ENCODE results near the gene MACROD2. TPM values are rescaled to one million over a fixed set of nuclear protein-coding genes. Genes with fewer than 3 reads are reported as not detected.
A peak's percentile ranks its signal among the peaks of the same experiment; 100 is the strongest.

MACROD2 gene
- total RNA-seq, 1 experiment from 2014 or later, result 1.4 TPM

DNA sequence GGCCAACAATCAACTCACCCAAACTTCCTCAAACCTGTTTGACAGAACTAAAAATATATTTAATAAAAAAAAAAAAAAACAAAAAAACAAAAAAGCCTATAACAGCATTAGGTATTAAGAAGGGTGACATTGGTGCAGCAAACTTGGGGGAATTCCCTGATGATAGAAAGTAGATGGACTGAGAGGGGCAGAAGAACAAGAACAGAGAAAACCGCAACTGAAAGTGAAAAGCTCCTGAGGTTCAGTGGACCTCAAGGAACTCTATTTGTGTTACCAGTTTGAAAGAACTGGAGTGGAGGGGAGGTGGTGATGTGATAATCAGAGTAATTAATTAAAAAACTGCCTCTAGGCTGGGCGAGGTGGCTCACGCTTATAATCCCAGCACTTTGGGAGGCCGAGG is 53.8 kb downstream of the MACROD2 start:
- intact Hi-C loops (cut with micrococcal nuclease; ENCODE audit: unreplicated experiment), result no loop called here
- ChIA-PET CTCF (no interaction called here), POLR2A (ENCODE audit: low non-redundant PET) (interaction anchor here (0.6 kb wide), 1 partner anchor 125 kb away, joined by 4 read pairs; no protein-coding TSS in a partner anchor)
- Histone ChIP-seq H3K4me3 (ENCODE audit: low read depth, low read length, poor library complexity, severe bottlenecking) (no peak overlapping the region), H3K27ac (ENCODE audit: low read depth, low read length, poor library complexity, severe bottlenecking) (no peak overlapping the region), H3K36me3 (ENCODE audit: insufficient read depth, low read length, poor library complexity, severe bottlenecking) (no peaks in the 10 kb centered on the region), H3K27me3 (replicated peaks; ENCODE audit: insufficient read depth, low read depth, low read length, poor library complexity) (no peaks in the 10 kb centered on the region), H3K9me3 (ENCODE audit: low read depth, low read length, poor library complexity, severe bottlenecking) (no peaks in the 10 kb centered on the region), H3K4me1 (ENCODE audit: insufficient read depth, low read length, poor library complexity, severe bottlenecking) (no peaks in the 10 kb centered on the region)
- TF ChIP-seq, protein P1, sequence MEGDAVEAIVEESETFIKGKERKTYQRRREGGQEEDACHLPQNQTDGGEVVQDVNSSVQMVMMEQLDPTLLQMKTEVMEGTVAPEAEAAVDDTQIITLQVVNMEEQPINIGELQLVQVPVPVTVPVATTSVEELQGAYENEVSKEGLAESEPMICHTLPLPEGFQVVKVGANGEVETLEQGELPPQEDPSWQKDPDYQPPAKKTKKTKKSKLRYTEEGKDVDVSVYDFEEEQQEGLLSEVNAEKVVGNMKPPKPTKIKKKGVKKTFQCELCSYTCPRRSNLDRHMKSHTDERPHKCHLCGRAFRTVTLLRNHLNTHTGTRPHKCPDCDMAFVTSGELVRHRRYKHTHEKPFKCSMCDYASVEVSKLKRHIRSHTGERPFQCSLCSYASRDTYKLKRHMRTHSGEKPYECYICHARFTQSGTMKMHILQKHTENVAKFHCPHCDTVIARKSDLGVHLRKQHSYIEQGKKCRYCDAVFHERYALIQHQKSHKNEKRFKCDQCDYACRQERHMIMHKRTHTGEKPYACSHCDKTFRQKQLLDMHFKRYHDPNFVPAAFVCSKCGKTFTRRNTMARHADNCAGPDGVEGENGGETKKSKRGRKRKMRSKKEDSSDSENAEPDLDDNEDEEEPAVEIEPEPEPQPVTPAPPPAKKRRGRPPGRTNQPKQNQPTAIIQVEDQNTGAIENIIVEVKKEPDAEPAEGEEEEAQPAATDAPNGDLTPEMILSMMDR (conservative IDR thresholded peaks at IDR 0.05; ENCODE audit: low read depth, low read length), result no peak
- no peak for TF ChIP-seq EZH2 (IDR thresholded peaks at IDR 0.05; ENCODE audit: borderline replicate concordance, low read depth, low read length, poor library complexity, severe bottlenecking)
- BruUV-seq (replicated peaks), result no TSS peak
- no peak for DNase-seq (ENCODE audit: low spot score)

DNA sequence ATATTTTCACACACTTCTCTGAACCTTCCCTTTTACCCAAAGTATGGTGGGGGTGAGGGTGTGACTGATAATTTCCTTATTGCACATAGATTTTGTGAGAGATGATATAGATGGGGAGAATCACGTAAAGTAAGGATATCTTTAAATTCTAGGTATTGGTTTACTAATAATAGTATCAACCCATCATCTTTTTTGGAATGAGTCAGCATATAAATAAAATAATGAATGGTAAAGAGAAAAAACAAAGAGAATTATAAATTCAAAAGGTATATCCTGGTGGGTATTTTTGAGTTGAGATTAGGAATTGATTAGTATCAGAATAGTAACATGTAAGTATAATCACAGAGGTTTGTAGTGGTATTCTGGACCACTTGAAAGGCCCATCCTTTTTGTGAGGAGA is 56.1 kb downstream of the MACROD2 start:
- H3K9me3 ChIP-seq (ENCODE audit: low read depth, low read length, poor library complexity, severe bottlenecking), result no peaks in the 10 kb centered on the region
- CTCF ChIA-PET, result no interaction called here
- no peak overlapping the region for H3K27ac ChIP-seq (ENCODE audit: low read depth, low read length, poor library complexity, severe bottlenecking)
- H3K27me3 ChIP-seq (replicated peaks; ENCODE audit: insufficient read depth, low read depth, low read length, poor library complexity), result no peaks in the 10 kb centered on the region
- no peak overlapping the region for H3K4me3 ChIP-seq (ENCODE audit: low read depth, low read length, poor library complexity, severe bottlenecking)
- DNase-seq (ENCODE audit: low spot score), result no peak
- POLR2A ChIA-PET (ENCODE audit: low non-redundant PET), result no interaction called here
- H3K36me3 ChIP-seq (ENCODE audit: insufficient read depth, low read length, poor library complexity, severe bottlenecking), result no peaks in the 10 kb centered on the region
- no TSS peak for BruUV-seq (replicated peaks)
- TF ChIP-seq, protein P1 (conservative IDR thresholded peaks at IDR 0.05; ENCODE audit: low read depth, low read length), result no peak
- TF ChIP-seq EZH2 (IDR thresholded peaks at IDR 0.05; ENCODE audit: borderline replicate concordance, low read depth, low read length, poor library complexity, severe bottlenecking), result no peak
- intact Hi-C loops (cut with micrococcal nuclease; ENCODE audit: unreplicated experiment), result loop anchor here (10.0 kb wide), 1 partner anchor 1127 kb away; no protein-coding TSS in a partner anchor
- H3K4me1 ChIP-seq (ENCODE audit: insufficient read depth, low read length, poor library complexity, severe bottlenecking), result no peaks in the 10 kb centered on the region

DNA sequence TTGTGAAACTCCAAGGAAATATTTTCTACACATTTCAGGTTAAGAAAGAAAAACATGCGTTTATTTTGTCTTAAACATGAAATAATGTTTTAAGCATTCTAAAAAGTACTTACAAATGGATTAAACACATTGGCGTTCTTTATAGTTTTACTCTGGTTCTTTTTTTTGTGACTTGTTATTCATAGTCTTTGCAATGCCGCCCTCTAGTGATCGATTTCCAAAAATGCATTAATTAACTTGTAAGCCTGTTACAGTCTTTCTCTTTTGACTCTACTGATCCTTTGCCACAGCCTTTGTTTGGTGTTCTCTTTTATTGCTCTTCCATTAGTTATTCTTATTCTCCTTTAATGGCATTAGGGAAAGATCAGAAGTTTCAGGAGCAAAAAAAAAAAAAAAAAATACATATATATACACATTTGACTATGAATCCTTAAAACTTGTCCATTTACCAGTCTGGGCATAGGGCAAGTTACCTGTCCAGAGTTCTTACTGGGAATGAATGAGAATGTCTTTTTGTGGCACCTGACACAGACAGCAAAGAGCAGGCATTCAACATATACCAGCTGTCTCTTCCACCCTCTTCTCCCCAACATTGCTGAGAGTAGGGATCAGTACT is 59.9 kb downstream of the MACROD2 start:
- H3K27me3 ChIP-seq (replicated peaks; ENCODE audit: insufficient read depth, low read depth, low read length, poor library complexity), result no peaks in the 10 kb centered on the region
- no peak overlapping the region for H3K27ac ChIP-seq (ENCODE audit: low read depth, low read length, poor library complexity, severe bottlenecking)
- CTCF ChIA-PET, result interaction anchor here (1.0 kb wide), 1 partner anchor 267 kb away, joined by 3 read pairs; no protein-coding TSS in a partner anchor
- H3K36me3 ChIP-seq (ENCODE audit: insufficient read depth, low read length, poor library complexity, severe bottlenecking), result no peaks in the 10 kb centered on the region
- TF ChIP-seq EZH2 (IDR thresholded peaks at IDR 0.05; ENCODE audit: borderline replicate concordance, low read depth, low read length, poor library complexity, severe bottlenecking), result no peak
- TF ChIP-seq, protein P1 (conservative IDR thresholded peaks at IDR 0.05; ENCODE audit: low read depth, low read length), result peak; percentile 72
- BruUV-seq (replicated peaks), result no TSS peak
- no peaks in the 10 kb centered on the region for H3K9me3 ChIP-seq (ENCODE audit: low read depth, low read length, poor library complexity, severe bottlenecking)
- intact Hi-C loops (cut with micrococcal nuclease; ENCODE audit: unreplicated experiment), result loop anchor here (1.0 to 10.0 kb wide), 4 partner anchors 158 to 1130 kb away; no protein-coding TSS in a partner anchor
- peak; percentile 73 for DNase-seq (ENCODE audit: low spot score)
- H3K4me1 ChIP-seq (ENCODE audit: insufficient read depth, low read length, poor library complexity, severe bottlenecking), result no peaks in the 10 kb centered on the region
- POLR2A ChIA-PET (ENCODE audit: low non-redundant PET), result no interaction called here
- no peak overlapping the region for H3K4me3 ChIP-seq (ENCODE audit: low read depth, low read length, poor library complexity, severe bottlenecking)
